ENCODE data around the gene ATR. TPM values are rescaled to one million over a fixed set of nuclear protein-coding genes. Genes with fewer than 3 reads are reported as not detected.

The ATR gene
- total and polyA plus RNA-seq, 9 of the 15 experiments (the other 6 are each of a cell fraction or from before 2014, with no cell fraction given): 18.0 to 37.8 (median 23.2) TPM

DNA sequence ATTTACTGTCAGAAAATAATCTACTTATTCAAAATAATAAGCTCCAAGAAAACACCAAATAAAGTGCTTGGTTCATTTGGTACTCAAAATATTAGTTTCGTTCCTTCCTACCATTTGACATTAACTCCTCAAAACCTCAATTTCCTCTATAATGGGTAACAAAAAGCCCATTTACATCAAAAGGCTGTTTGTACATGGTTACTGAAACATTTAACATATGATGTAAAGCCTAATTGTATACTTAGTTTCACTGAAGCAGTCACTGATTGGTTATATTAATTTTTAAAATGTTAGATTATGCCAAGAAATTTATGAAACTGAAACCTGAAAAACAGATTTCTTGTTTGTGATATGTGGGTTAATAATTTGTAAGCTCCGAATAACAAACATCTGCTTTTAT, 145.4 kb downstream of the ATR start:
- no peak for DNase-seq (ENCODE audit: extremely low read depth in 1 of 4, low spot score in 3 of 4)
- Histone ChIP-seq H3K9me1 (ENCODE audit: control insufficient read depth, insufficient read depth, low read length) (no peaks in the 10 kb centered on the region), H3K27me3 (ENCODE audit: control insufficient read depth in 2 of 2, insufficient read depth in 2 of 2, low read length in 2 of 2) (no peaks in the 10 kb centered on the region), H3K4me3 (no peak overlapping the region), H3K4me2 (ENCODE audit: insufficient read depth, low read length) (no peak overlapping the region), H3K36me3 (ENCODE audit: control insufficient read depth, insufficient read depth, low read length) (peaks cover 36% of the 10 kb centered on the region), H3K9me3 (replicated peaks; ENCODE audit: control insufficient read depth, insufficient read depth, low read depth, low read length) (no peaks in the 10 kb centered on the region), H3K9ac (ENCODE audit: insufficient read depth in 1 of 2, low read depth in 2 of 2, low read length in 2 of 2) (no peak overlapping the region), H2AFZ (ENCODE audit: low read depth, low read length) (no peak overlapping the region), H4K20me1 (replicated peaks; ENCODE audit: control insufficient read depth, insufficient read depth, low read length) (no peaks in the 10 kb centered on the region), H3K4me1 (replicated peaks in 1 of 2; ENCODE audit: control insufficient read depth in 2 of 2, insufficient read depth in 2 of 2, low read length in 2 of 2) (no peaks in the 10 kb centered on the region; a peak in 1 of 5 replicates), H3K27ac (ENCODE audit: extremely low read depth, low read depth, low read length) (no peak overlapping the region), H3K79me2 (ENCODE audit: control insufficient read depth, insufficient read depth, low read length) (peaks cover 50% of the 10 kb centered on the region)
- no peak for FAIRE-seq
- ATAC-seq: no peak
- no peak for TF ChIP-seq KAT7 (CRISPR knock-in tag; IDR thresholded peaks at IDR 0.05; ENCODE audit: borderline replicate concordance)
- TF ChIP-seq ZNF146 (CRISPR knock-in tag; IDR thresholded peaks at IDR 0.05; ENCODE audit: unreplicated experiment): no peak
- no peak for TF ChIP-seq NR2F6 (CRISPR knock-in tag; IDR thresholded peaks at IDR 0.05)
- TF ChIP-seq KHSRP (IDR thresholded peaks at IDR 0.05): no peak
- no peak for TF ChIP-seq ARNT (IDR thresholded peaks at IDR 0.05)
- TF ChIP-seq, protein P1, sequence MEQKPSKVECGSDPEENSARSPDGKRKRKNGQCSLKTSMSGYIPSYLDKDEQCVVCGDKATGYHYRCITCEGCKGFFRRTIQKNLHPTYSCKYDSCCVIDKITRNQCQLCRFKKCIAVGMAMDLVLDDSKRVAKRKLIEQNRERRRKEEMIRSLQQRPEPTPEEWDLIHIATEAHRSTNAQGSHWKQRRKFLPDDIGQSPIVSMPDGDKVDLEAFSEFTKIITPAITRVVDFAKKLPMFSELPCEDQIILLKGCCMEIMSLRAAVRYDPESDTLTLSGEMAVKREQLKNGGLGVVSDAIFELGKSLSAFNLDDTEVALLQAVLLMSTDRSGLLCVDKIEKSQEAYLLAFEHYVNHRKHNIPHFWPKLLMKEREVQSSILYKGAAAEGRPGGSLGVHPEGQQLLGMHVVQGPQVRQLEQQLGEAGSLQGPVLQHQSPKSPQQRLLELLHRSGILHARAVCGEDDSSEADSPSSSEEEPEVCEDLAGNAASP (IDR thresholded peaks at IDR 0.05): no peak
- TF ChIP-seq TAF1 (IDR thresholded peaks at IDR 0.05; ENCODE audit: control insufficient read depth, extremely low read depth, insufficient read depth, low read length, severe bottlenecking): no peak
- TF ChIP-seq OTX1 (CRISPR knock-in tag; IDR thresholded peaks at IDR 0.05): no peak
- no peak for TF ChIP-seq SP2 (IDR thresholded peaks at IDR 0.05; ENCODE audit: extremely low read depth, low read depth, low read length, poor library complexity, severe bottlenecking)
- TF ChIP-seq, protein P2, sequence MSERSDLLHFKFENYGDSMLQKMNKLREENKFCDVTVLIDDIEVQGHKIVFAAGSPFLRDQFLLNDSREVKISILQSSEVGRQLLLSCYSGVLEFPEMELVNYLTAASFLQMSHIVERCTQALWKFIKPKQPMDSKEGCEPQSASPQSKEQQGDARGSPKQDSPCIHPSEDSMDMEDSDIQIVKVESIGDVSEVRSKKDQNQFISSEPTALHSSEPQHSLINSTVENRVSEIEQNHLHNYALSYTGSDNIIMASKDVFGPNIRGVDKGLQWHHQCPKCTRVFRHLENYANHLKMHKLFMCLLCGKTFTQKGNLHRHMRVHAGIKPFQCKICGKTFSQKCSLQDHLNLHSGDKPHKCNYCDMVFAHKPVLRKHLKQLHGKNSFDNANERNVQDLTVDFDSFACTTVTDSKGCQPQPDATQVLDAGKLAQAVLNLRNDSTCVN (CRISPR knock-in tag; IDR thresholded peaks at IDR 0.05): no peak
- no peak for TF ChIP-seq NCOA2 (IDR thresholded peaks at IDR 0.05; ENCODE audit: partially characterized antibody in 2 of 2)
- TF ChIP-seq PRPF4 (IDR thresholded peaks at IDR 0.05; ENCODE audit: insufficient read depth, low read depth, low read length, poor library complexity, severe bottlenecking): no peak
- WGBS (ENCODE audit: insufficient coverage, low coverage, missing lambda C conversion rate): 96% methylated on average over 2 of the region's 2 CpGs
- BruUV-seq (replicated peaks): no TSS peak
- ChIA-PET POLR2A (no interaction called here), CTCF (ENCODE audit: low intra/inter-chr PET ratio) (no interaction called here)
- intact Hi-C loops (cut with micrococcal nuclease) (no loop called here), in situ Hi-C loops (cut with MboI) (no loop called here)
